WERI-Rb-1 (cell line): ENCODE data around the gene GRID1.

Source experiments
- DNase-seq: peaks from one replicate; pipeline ENCODE4 v3.0.0-alpha.2; 2020
- H3K27ac ChIP-seq: fragments of 250-450 bp; sonication (Bioruptor Pico); 2 replicates; pipeline ENCODE4 v1.5.1; 2020; ENCODE audit warnings: mild to moderate bottlenecking, moderate library complexity
- H3K27me3 ChIP-seq: fragments of 250-450 bp; sonication (Bioruptor Pico); 2 replicates; pipeline ENCODE4 v1.5.1; 2021; ENCODE audit warnings: mild to moderate bottlenecking, low read depth, moderate library complexity; ENCODE audit not compliant: insufficient read depth, severe bottlenecking
- H3K36me3 ChIP-seq: fragments of 250-450 bp; sonication (Bioruptor Pico); 2 replicates; pipeline ENCODE4 v1.5.1; 2020; ENCODE audit warnings: mild to moderate bottlenecking, moderate library complexity
- H3K4me3 ChIP-seq: 2 replicates; pipeline ENCODE4 v1.5.1; 2011; ENCODE audit warnings: low read depth, mild to moderate bottlenecking, control low read depth, low read length
- H3K9me3 ChIP-seq: fragments of 250-450 bp; sonication (Bioruptor Pico); 2 replicates; pipeline ENCODE4 v1.5.1; 2021; ENCODE audit warnings: mild to moderate bottlenecking, moderate library complexity; ENCODE audit not compliant: severe bottlenecking
- TF ChIP-seq, protein P1 (sequence below): IDR thresholded peaks from 2 replicates; pipeline ENCODE4 v1.5.1; 2011; ENCODE audit warnings: low read depth, mild to moderate bottlenecking, control low read depth, inconsistent platforms, low read length

Gene GRID1

GRCh38 chr10:86353506-86354485 is 12.8 kb downstream of the GRID1 start:
- no peak for DNase-seq
- TF ChIP-seq, protein P1, sequence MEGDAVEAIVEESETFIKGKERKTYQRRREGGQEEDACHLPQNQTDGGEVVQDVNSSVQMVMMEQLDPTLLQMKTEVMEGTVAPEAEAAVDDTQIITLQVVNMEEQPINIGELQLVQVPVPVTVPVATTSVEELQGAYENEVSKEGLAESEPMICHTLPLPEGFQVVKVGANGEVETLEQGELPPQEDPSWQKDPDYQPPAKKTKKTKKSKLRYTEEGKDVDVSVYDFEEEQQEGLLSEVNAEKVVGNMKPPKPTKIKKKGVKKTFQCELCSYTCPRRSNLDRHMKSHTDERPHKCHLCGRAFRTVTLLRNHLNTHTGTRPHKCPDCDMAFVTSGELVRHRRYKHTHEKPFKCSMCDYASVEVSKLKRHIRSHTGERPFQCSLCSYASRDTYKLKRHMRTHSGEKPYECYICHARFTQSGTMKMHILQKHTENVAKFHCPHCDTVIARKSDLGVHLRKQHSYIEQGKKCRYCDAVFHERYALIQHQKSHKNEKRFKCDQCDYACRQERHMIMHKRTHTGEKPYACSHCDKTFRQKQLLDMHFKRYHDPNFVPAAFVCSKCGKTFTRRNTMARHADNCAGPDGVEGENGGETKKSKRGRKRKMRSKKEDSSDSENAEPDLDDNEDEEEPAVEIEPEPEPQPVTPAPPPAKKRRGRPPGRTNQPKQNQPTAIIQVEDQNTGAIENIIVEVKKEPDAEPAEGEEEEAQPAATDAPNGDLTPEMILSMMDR: no peak
- Histone ChIP-seq H3K27ac (no peak overlapping the region), H3K9me3 (no peaks in the 10 kb centered on the region), H3K4me3 (no peak overlapping the region), H3K27me3 (no peaks in the 10 kb centered on the region), H3K36me3 (no peaks in the 10 kb centered on the region)

- H3K9me3 ChIP-seq: no peaks in the 10 kb centered on the region
- H3K27ac ChIP-seq: no peak overlapping the region
- TF ChIP-seq, protein P1: no peak
- no peak for DNase-seq
- no peaks in the 10 kb centered on the region for H3K27me3 ChIP-seq
- H3K36me3 ChIP-seq: no peaks in the 10 kb centered on the region
- no peak overlapping the region for H3K4me3 ChIP-seq
Observed at GRCh38 chr10:86350897-86351296, 15.7 kb downstream of the GRID1 start.

DNA sequence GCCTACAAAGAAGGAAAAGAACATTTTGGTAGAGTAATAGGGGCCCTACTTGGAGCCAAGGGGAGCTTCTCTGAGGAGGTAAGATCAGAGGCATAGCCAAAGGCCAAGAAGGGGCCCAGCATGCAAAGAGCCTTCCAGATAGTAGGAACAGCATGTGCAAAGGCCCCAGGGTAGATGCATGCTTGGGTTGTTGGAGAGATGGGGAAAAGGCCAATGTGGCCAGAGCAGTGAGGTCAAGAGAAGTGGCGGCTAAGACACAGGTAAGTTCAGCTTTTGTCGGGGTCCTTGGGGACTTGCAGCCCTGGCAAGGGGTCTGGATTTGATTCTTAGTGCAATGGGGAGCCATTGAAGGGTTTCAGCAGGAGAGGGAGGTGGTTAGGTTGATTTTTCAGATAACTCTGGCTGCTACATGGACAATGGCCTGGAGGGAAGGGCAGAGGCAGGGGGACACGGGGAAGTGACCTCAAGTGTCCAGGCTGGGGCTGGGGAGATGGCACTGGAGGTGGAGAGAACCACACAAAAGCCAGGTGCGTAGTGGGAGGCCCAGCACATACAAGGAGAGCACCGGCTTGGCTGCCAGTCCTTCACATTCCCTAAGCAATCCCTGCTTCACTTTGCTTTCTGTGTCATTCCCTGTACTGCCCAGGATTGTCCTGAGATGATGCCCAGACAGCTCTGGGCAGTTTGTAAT is 16.5 kb downstream of the GRID1 start:
- no peaks in the 10 kb centered on the region for H3K27me3 ChIP-seq
- H3K4me3 ChIP-seq: no peak overlapping the region
- no peak overlapping the region for H3K27ac ChIP-seq
- TF ChIP-seq, protein P1: no peak
- H3K36me3 ChIP-seq: no peaks in the 10 kb centered on the region
- DNase-seq: no peak
- no peaks in the 10 kb centered on the region for H3K9me3 ChIP-seq

DNA sequence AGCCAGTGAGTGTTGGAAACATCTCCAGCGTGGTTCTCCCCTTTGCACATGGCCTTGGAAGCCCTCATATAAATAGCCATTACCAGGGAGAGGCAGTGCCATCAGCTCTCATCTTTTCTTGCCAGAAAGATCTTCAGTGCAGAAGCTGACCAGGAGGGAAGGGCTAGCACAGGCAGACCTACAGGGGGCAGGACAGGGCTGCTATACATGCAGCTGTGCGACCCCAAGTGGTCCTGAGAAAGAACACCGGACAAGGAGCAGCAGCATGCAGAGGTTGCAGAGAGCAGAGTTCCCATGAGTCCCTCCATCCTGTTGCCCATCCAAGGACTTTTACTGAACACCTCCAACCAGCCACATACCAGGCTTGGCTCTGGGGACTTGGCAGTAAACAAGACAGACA is 17.1 kb downstream of the GRID1 start:
- Histone ChIP-seq H3K36me3 (no peaks in the 10 kb centered on the region), H3K9me3 (no peaks in the 10 kb centered on the region), H3K4me3 (no peak overlapping the region), H3K27me3 (no peaks in the 10 kb centered on the region), H3K27ac (no peak overlapping the region)
- TF ChIP-seq, protein P1: peak; percentile 99
- peak; percentile 79 for DNase-seq

DNA sequence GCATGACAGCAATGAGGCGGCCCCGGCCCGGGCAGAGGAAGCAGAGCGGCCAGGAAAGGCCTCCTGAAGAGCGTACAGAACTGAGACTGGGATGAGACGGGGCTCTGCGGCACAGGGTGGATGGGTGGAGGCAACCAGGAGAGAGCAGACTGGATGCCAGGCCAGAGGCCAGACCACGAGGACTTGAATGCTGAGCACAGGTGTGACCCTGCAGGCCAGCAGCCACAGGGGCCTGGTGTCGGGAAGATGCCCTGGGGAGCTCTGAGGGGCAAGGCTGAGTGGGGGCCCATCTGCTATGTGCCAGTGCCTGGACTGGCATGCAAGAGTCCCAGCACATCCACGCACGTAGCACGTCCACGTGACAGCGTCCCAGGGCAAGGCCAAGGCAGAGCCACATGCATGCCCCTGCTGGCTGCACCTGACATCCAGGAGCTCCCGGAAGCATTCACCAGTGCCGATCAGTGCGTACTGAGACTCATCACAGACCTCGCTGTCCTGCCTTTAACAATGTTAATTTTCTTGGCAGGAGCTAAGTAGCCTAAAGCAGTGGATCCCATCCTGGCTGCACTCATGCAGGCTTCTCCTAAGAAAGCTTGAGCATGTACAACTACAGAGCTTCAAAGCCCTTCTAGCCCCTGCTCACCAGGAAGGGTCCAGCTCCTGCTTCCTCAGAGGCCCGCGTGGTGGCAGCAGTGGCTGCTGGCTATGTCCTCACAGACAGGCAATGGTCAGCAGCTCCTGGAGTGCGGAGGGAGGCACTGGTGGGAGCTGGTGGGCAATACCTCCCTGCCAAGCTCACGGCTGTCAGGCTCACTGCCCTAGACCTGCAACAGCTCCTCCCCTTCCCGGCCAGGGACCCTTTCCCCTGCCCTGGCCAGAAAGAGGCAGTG is 18.0 kb downstream of the GRID1 start:
- DNase-seq: peak; percentile 77

More for the DNA sequence above, 18.0 kb downstream of the GRID1 start:
- H3K36me3 ChIP-seq: no peaks in the 10 kb centered on the region
- no peak overlapping the region for H3K27ac ChIP-seq
- no peaks in the 10 kb centered on the region for H3K9me3 ChIP-seq
- no peaks in the 10 kb centered on the region for H3K27me3 ChIP-seq
- H3K4me3 ChIP-seq: no peak overlapping the region
- TF ChIP-seq, protein P1: peak; percentile 80
